ENCODE results near the gene ATG2A. TPM values are rescaled to one million over a fixed set of nuclear protein-coding genes. Genes with fewer than 3 reads are reported as not detected.

ATG2A gene
- total RNA-seq, 1 experiment from 2014 or later = 28.8 TPM

DNA sequence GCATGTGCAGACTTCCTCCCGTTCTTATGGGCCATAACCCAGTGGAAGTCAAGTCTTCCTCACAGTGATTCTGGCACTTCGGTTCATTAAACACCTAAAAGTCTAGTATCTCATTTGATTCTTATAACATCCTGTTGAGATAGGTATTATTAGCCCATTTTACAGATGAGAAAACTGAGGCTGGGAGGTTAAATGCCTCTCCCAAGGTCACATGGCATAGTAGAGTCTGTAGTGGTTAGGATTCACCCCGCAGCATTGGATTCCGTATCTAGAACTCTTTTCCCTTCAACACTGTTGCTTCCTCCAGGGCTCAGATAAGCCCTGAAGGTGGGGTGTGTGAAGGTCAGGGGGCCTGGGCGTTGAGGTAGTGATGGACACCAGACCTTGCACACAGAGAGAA, 15.3 kb upstream of the ATG2A start:
- H3K36me3 ChIP-seq (ENCODE audit: control insufficient read depth, insufficient read depth, low read length) = no peaks in the 10 kb centered on the region
- ChIA-PET CTCF (no interaction called here), POLR2A (no interaction called here)
- no TSS peak for BruUV-seq (replicated peaks)
- no peaks in the 10 kb centered on the region for H3K4me1 ChIP-seq (ENCODE audit: control insufficient read depth, insufficient read depth, low read length)
- intact Hi-C loops (cut with micrococcal nuclease; ENCODE audit: unreplicated experiment) (no loop called here), in situ Hi-C loops (cut with HindIII; ENCODE audit: low pct_unique_long_range_greater_than_20kb, low sequenced_read_pairs) (no loop called here)
- no peak overlapping the region for H3K4me3 ChIP-seq (ENCODE audit: low read depth in 2 of 2, low read length in 2 of 2)
- no peaks in the 10 kb centered on the region for H3K9me3 ChIP-seq (ENCODE audit: control insufficient read depth, insufficient read depth, low read depth, low read length)
- H3K27me3 ChIP-seq (ENCODE audit: control insufficient read depth, insufficient read depth, low read length) = no peaks in the 10 kb centered on the region
- no peak overlapping the region for H3K27ac ChIP-seq (ENCODE audit: low read length)
- DNase-seq (ENCODE audit: low read depth, low spot score) (no peak), ATAC-seq (no peak)
- TF ChIP-seq, protein P1, sequence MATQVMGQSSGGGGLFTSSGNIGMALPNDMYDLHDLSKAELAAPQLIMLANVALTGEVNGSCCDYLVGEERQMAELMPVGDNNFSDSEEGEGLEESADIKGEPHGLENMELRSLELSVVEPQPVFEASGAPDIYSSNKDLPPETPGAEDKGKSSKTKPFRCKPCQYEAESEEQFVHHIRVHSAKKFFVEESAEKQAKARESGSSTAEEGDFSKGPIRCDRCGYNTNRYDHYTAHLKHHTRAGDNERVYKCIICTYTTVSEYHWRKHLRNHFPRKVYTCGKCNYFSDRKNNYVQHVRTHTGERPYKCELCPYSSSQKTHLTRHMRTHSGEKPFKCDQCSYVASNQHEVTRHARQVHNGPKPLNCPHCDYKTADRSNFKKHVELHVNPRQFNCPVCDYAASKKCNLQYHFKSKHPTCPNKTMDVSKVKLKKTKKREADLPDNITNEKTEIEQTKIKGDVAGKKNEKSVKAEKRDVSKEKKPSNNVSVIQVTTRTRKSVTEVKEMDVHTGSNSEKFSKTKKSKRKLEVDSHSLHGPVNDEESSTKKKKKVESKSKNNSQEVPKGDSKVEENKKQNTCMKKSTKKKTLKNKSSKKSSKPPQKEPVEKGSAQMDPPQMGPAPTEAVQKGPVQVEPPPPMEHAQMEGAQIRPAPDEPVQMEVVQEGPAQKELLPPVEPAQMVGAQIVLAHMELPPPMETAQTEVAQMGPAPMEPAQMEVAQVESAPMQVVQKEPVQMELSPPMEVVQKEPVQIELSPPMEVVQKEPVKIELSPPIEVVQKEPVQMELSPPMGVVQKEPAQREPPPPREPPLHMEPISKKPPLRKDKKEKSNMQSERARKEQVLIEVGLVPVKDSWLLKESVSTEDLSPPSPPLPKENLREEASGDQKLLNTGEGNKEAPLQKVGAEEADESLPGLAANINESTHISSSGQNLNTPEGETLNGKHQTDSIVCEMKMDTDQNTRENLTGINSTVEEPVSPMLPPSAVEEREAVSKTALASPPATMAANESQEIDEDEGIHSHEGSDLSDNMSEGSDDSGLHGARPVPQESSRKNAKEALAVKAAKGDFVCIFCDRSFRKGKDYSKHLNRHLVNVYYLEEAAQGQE (IDR thresholded peaks at IDR 0.05; ENCODE audit: insufficient read depth in 1 of 2, low read depth in 2 of 2, low read length in 1 of 2) = no peak
- no peak for TF ChIP-seq SIN3A (IDR thresholded peaks at IDR 0.05; ENCODE audit: borderline replicate concordance, insufficient read depth, low read depth, low read length)
- no peak for TF ChIP-seq POLR2AphosphoS5 (IDR thresholded peaks at IDR 0.05; ENCODE audit: low read depth, low read length)
- TF ChIP-seq, protein P2, sequence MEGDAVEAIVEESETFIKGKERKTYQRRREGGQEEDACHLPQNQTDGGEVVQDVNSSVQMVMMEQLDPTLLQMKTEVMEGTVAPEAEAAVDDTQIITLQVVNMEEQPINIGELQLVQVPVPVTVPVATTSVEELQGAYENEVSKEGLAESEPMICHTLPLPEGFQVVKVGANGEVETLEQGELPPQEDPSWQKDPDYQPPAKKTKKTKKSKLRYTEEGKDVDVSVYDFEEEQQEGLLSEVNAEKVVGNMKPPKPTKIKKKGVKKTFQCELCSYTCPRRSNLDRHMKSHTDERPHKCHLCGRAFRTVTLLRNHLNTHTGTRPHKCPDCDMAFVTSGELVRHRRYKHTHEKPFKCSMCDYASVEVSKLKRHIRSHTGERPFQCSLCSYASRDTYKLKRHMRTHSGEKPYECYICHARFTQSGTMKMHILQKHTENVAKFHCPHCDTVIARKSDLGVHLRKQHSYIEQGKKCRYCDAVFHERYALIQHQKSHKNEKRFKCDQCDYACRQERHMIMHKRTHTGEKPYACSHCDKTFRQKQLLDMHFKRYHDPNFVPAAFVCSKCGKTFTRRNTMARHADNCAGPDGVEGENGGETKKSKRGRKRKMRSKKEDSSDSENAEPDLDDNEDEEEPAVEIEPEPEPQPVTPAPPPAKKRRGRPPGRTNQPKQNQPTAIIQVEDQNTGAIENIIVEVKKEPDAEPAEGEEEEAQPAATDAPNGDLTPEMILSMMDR (IDR thresholded peaks at IDR 0.05) = no peak
- TF ChIP-seq TCF7L2 (IDR thresholded peaks at IDR 0.05; ENCODE audit: low read depth, low read length) = no peak

DNA sequence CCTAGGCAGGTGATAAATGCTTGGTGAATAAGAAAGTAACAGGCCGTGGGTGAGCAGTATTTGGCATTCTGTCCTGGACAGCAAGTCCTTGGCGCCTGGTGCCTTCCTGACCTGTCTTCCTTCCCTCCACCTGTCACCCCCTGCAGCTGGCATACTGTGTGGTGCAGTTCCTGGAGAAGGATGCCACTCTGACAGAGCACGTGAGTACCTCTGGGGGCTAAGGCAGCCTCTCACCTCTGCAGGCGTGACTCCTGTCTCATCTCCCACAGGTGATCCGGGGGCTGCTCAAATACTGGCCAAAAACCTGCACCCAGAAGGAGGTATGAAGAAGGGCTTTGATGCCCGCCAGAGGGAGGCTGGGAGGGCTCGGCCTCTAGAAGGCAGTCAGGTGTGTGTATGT, 14.3 kb upstream of the ATG2A start:
- Histone ChIP-seq H3K4me1 (ENCODE audit: control insufficient read depth, insufficient read depth, low read length) (no peaks in the 10 kb centered on the region), H3K27ac (ENCODE audit: low read length) (no peak overlapping the region), H3K9me3 (ENCODE audit: control insufficient read depth, insufficient read depth, low read depth, low read length) (no peaks in the 10 kb centered on the region), H3K27me3 (ENCODE audit: control insufficient read depth, insufficient read depth, low read length) (no peaks in the 10 kb centered on the region), H3K4me3 (ENCODE audit: low read depth in 2 of 2, low read length in 2 of 2) (no peak overlapping the region), H3K36me3 (ENCODE audit: control insufficient read depth, insufficient read depth, low read length) (no peaks in the 10 kb centered on the region)
- POLR2A ChIA-PET = no interaction called here
- intact Hi-C loops (cut with micrococcal nuclease; ENCODE audit: unreplicated experiment) = no loop called here
- in situ Hi-C loops (cut with HindIII; ENCODE audit: low pct_unique_long_range_greater_than_20kb, low sequenced_read_pairs) = no loop called here
- no peak for DNase-seq (ENCODE audit: low read depth, low spot score)
- CTCF ChIA-PET = interaction anchor here (0.7 kb wide), 1 partner anchor 15 kb away, joined by 3 read pairs; no protein-coding TSS in a partner anchor
- no TSS peak for BruUV-seq (replicated peaks)
- ATAC-seq = no peak
- TF ChIP-seq POLR2AphosphoS5 (IDR thresholded peaks at IDR 0.05; ENCODE audit: low read depth, low read length) (no peak), SIN3A (IDR thresholded peaks at IDR 0.05; ENCODE audit: borderline replicate concordance, insufficient read depth, low read depth, low read length) (no peak), TCF7L2 (IDR thresholded peaks at IDR 0.05; ENCODE audit: low read depth, low read length) (no peak)
- TF ChIP-seq, protein P2 (IDR thresholded peaks at IDR 0.05) = no peak
- TF ChIP-seq, protein P1 (IDR thresholded peaks at IDR 0.05; ENCODE audit: insufficient read depth in 1 of 2, low read depth in 2 of 2, low read length in 1 of 2) = no peak

Measured in Panc1 (cell line).